Activated CD4-positive, alpha-beta T cell treated with anti-CD3 and anti-CD28 coated beads for 24 hours (primary cell): ENCODE measurements around the gene LZTS2.
A peak's percentile ranks its signal among the peaks of the same experiment; 100 is the strongest.
"Not testable (repeated sequence)": the region's sequence is repeated elsewhere in the genome, so short reads cannot be mapped to it uniquely, and the experiment has no call there.

Experiments used
- DNase-seq, 2 donors: peaks; one replicate each; pipeline ENCODE4 v3.0.0-alpha.2; 2020; ENCODE audit warnings: low read depth in 2 of 2

Gene LZTS2

GRCh38 chr10:100999742-101000126 lies at the start of gene LZTS2:
TSS of gene LZTS2 (plus strand) at chr10:100999808. CDS start at chr10:101002539, 2,731 bp downstream.
- DNase-seq: no peak

- DNase-seq: no peak
Observed at GRCh38 chr10:100960251-100960650, 39.4 kb upstream of the LZTS2 start.

GRCh38 chr10:100962351-100963080 lies 37.1 kb upstream of the LZTS2 start:
- DNase-seq: no peak

- no peak for DNase-seq
Observed at GRCh38 chr10:100963826-100964225, 35.8 kb upstream of the LZTS2 start.

- no peak for DNase-seq
Observed at GRCh38 chr10:100965820-100966219, 33.8 kb upstream of the LZTS2 start.

GRCh38 chr10:100966887-100967286 lies 32.7 kb upstream of the LZTS2 start:
- no peak for DNase-seq

GRCh38 chr10:100967332-100967731 lies 32.3 kb upstream of the LZTS2 start:
- no peak for DNase-seq

GRCh38 chr10:100968062-100968736 lies 31.4 kb upstream of the LZTS2 start:
- DNase-seq: no peak

GRCh38 chr10:100968863-100969186 lies 30.8 kb upstream of the LZTS2 start:
- DNase-seq: no peak

GRCh38 chr10:100969187-100970075 lies 30.2 kb upstream of the LZTS2 start, which contains the start of gene SEMA4G:
TSS of gene SEMA4G (plus strand) at chr10:100969504. CDS start at chr10:100972913, 3,409 bp downstream.
- peak in 1 of 2 donors; percentile 22 for DNase-seq

GRCh38 chr10:100970076-100970913 lies 29.3 kb upstream of the LZTS2 start:
- DNase-seq: no peak

GRCh38 chr10:100970914-100971811 lies 28.4 kb upstream of the LZTS2 start:
- DNase-seq: no peak

- no peak for DNase-seq
Observed at GRCh38 chr10:100972115-100972903, 27.3 kb upstream of the LZTS2 start.

GRCh38 chr10:100972904-100973535 lies 26.6 kb upstream of the LZTS2 start:
- no peak for DNase-seq

GRCh38 chr10:100975397-100975796 lies 24.2 kb upstream of the LZTS2 start:
- DNase-seq: not testable (repeated sequence)

GRCh38 chr10:100976906-100977305 lies 22.7 kb upstream of the LZTS2 start:
- DNase-seq: no peak

- DNase-seq: no peak
Observed at GRCh38 chr10:100977436-100977835, 22.2 kb upstream of the LZTS2 start.

- DNase-seq: no peak
Observed at GRCh38 chr10:100978121-100978900, 21.3 kb upstream of the LZTS2 start.

- DNase-seq: no peak
Observed at GRCh38 chr10:100978901-100979195, 20.8 kb upstream of the LZTS2 start.
